Glutamatergic neuron (in vitro differentiated cells): ENCODE measurements around the gene LCMT2. TPM values are rescaled to one million over a fixed set of nuclear protein-coding genes. Genes with fewer than 3 reads are reported as not detected.

Experiments
- DNase-seq: peaks from one replicate; pipeline ENCODE4 v3.0.0; 2022
- H3K27ac Mint-ChIP-seq: one replicate; pipeline ENCODE4 v1.8.0; 2020; ENCODE audit warnings: mild to moderate bottlenecking, mixed read lengths, inconsistent platforms; ENCODE audit not compliant: unreplicated experiment
- H3K27me3 Mint-ChIP-seq: one replicate; pipeline ENCODE4 v1.8.0; 2020; ENCODE audit warnings: mild to moderate bottlenecking, moderate library complexity, mixed read lengths, inconsistent platforms; ENCODE audit not compliant: unreplicated experiment
- H3K36me3 Mint-ChIP-seq: one replicate; pipeline ENCODE4 v1.8.0; 2020; ENCODE audit warnings: mild to moderate bottlenecking, mixed read lengths, inconsistent platforms; ENCODE audit not compliant: unreplicated experiment
- H3K4me1 Mint-ChIP-seq: one replicate; pipeline ENCODE4 v1.8.0; 2020; ENCODE audit warnings: mild to moderate bottlenecking, low read depth, mixed read lengths, inconsistent platforms; ENCODE audit not compliant: unreplicated experiment
- H3K4me3 Mint-ChIP-seq: one replicate; pipeline ENCODE4 v1.8.0; 2020; ENCODE audit warnings: mild to moderate bottlenecking, mixed read lengths, inconsistent platforms; ENCODE audit not compliant: unreplicated experiment
- H3K9me3 Mint-ChIP-seq: one replicate; pipeline ENCODE4 v1.8.0; 2020; ENCODE audit warnings: mild to moderate bottlenecking, moderate library complexity, mixed read lengths, inconsistent platforms; ENCODE audit not compliant: unreplicated experiment
- total RNA-seq: library from RNA; stranded (reverse); fragmentation: NEBNext Ultra II Directional; extraction: Animal tissue kit (Norgen Biotek cat#: 25700); gene quantifications from one replicate; pipeline ENCODE4 v1.2.1, GENCODE V29; 2021; ENCODE audit not compliant: unreplicated experiment
- TF ChIP-seq, protein P1 (sequence below): fragments of 200-600 bp; sonication (generic); IDR thresholded peaks from one replicate; pipeline ENCODE4 v1.5.0; 2021; ENCODE audit not compliant: partially characterized antibody, unreplicated experiment

LCMT2 gene
- total RNA-seq, 1 donor from 2014 or later = 8.0 TPM

DNA sequence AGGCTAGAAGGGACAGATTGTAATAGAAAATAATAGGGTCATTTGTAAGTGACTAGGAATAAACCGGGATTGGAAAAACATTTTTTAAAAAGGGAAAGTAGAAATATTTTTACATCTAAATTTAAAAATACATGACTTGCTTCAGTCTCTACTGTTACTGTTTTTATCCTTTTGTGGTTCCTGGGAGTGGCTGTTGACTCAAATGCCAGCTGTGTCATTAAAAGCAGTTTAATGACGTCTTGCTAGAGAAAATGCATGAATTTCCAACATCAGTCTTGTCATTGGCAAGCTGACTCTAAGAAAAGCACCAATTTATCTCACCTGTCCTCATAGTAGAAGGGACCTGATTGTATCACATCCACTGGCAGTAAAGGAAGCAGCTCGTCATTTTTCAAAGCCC is 16.7 kb upstream of the LCMT2 start:
- Mint-ChIP-seq H3K36me3 (no peaks in the 10 kb centered on the region), H3K27ac (no peak overlapping the region), H3K27me3 (no peaks in the 10 kb centered on the region), H3K9me3 (no peaks in the 10 kb centered on the region), H3K4me1 (no peaks in the 10 kb centered on the region), H3K4me3 (no peak overlapping the region)
- no peak for DNase-seq
- TF ChIP-seq, protein P1, sequence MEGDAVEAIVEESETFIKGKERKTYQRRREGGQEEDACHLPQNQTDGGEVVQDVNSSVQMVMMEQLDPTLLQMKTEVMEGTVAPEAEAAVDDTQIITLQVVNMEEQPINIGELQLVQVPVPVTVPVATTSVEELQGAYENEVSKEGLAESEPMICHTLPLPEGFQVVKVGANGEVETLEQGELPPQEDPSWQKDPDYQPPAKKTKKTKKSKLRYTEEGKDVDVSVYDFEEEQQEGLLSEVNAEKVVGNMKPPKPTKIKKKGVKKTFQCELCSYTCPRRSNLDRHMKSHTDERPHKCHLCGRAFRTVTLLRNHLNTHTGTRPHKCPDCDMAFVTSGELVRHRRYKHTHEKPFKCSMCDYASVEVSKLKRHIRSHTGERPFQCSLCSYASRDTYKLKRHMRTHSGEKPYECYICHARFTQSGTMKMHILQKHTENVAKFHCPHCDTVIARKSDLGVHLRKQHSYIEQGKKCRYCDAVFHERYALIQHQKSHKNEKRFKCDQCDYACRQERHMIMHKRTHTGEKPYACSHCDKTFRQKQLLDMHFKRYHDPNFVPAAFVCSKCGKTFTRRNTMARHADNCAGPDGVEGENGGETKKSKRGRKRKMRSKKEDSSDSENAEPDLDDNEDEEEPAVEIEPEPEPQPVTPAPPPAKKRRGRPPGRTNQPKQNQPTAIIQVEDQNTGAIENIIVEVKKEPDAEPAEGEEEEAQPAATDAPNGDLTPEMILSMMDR = no peak

DNA sequence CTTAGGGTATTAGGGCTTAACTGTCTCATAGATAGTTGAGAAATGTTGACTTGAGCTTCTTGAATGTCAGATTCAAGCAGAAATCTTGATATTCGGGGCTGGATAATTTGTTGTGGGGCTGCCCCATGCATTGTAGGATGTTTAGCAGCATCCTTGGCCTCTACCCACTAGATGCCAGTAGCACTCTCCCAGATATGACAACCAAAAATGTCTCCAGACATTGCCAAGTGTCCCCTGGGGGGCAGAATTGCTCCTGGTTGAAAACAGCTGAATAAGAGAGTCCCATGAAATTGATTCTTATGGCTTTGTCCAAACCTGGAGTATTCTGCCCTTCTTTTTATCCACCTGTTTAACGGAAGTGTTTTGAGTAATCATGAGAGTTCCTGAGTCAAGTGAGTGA is 15.9 kb upstream of the LCMT2 start:
- Mint-ChIP-seq H3K9me3 (no peaks in the 10 kb centered on the region), H3K36me3 (no peaks in the 10 kb centered on the region), H3K4me1 (no peaks in the 10 kb centered on the region), H3K27ac (no peak overlapping the region), H3K4me3 (no peak overlapping the region), H3K27me3 (no peaks in the 10 kb centered on the region)
- TF ChIP-seq, protein P1 = no peak
- DNase-seq = no peak

DNA sequence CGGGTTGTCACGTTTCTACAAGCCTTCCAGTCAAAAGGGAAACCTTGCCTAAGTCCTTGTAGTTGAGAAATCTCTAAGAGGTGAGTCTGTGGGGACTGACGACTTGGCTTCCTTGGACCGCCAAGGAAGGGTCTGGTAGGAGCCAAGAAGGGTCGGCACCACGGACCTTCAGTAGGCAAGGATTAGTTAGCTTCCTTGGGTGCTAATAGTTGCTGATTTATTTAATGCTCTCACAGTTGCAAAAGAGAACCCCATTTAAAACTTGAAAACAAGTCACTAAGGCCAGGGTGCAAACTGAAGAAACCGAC is 361 bp upstream of the LCMT2 start:
- TF ChIP-seq, protein P1 = no peak
- Mint-ChIP-seq H3K27me3 (peaks cover 2% of the 10 kb centered on the region), H3K9me3 (peaks cover 2% of the 10 kb centered on the region), H3K36me3 (no peaks in the 10 kb centered on the region), H3K27ac (peak overlapping the region; percentile 88), H3K4me3 (peak overlapping the region; percentile 94), H3K4me1 (peaks cover 14% of the 10 kb centered on the region)
- DNase-seq = no peak

DNA sequence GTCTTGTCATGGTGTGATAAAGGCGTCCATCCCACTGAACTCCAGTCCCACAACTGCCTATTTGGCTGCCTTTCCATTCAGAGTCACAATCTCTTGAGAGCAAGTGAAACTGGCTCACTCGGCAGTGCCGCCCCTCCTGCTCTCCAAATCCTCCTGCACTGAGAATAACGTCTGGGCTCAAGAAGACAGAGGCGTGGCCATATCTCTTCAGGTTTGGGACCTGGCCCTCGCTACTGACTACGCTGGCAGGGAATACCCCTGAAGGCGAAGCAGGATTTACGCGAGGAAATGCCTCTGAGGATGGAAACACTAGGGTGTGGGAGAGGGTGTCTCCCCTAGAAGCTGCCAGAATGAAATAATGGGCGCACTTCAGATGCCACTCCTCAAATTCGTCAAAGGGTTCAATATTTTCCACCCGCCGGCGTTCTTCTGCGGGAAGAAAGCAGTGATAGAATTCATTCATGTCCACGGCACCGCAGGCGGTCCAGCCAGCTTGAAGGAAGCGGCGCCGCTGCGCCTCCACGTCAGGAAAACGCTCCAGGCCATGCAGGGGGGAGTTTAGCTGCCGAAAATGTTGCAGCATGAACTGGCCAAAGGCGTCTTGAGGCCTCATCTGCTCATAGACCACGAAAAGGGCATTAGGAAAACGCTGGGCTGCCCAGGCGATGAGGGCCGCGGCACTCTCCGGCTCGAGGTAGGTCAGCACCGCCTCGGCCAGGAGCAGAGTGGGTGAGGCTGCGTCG is 985 bp downstream of the LCMT2 start:
- Mint-ChIP-seq H3K36me3 (no peaks in the 10 kb centered on the region), H3K9me3 (peaks cover 2% of the 10 kb centered on the region), H3K4me3 (peak overlapping the region; percentile 94), H3K27me3 (peaks cover 2% of the 10 kb centered on the region), H3K4me1 (peaks cover 14% of the 10 kb centered on the region), H3K27ac (peak overlapping the region; percentile 80)
- no peak for DNase-seq
- TF ChIP-seq, protein P1 = no peak

DNA sequence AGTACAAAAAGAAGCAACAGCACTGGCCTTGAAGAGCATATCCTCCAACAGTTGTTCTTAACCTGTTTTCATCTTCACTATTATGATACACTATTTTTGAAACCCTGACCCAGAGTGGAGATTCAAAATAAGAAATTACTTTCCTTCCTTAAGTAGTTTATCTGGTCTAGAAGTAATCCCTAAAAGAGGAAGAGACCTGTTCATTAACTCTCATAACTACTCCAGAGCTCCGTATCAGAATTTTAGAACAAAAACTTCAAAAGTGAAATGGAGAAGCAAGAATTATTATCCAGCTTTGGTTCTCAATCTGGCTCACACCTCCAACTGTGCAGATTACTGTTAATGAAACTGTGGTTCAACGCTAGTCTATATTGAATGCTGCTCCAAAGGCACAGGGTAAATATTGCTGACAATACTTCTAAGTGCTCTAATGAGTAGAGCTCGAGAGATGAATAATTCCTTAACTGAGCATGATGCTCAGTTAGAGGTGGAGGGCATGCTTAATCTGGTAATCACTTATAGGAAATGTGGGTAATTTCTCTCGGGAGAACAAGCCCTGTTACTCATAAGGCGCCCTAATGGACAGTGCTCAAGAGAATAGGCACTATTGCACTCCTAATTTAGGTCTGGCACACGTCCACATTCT is 5.2 kb downstream of the LCMT2 start:
- H3K9me3 Mint-ChIP-seq = no peaks in the 10 kb centered on the region
- H3K36me3 Mint-ChIP-seq = no peaks in the 10 kb centered on the region
- DNase-seq = no peak
- no peak overlapping the region for H3K4me3 Mint-ChIP-seq
- H3K4me1 Mint-ChIP-seq = peaks cover 6% of the 10 kb centered on the region
- peaks cover 3% of the 10 kb centered on the region for H3K27me3 Mint-ChIP-seq
- no peak overlapping the region for H3K27ac Mint-ChIP-seq
- TF ChIP-seq, protein P1 = no peak
